Anterior cingulate cortex (tissue), 58 donors: ENCODE results near the gene BAIAP2L1.
"Not testable (repeated sequence)": the region's sequence is repeated elsewhere in the genome, so short reads cannot be mapped to it uniquely, and the experiment has no call there.

ENCODE experiments used
- DNase-seq, 58 donors: peaks; one replicate each; lab custom pipeline; 2025; lab: John Stamatoyannopoulos, UW

The BAIAP2L1 gene, protein sequence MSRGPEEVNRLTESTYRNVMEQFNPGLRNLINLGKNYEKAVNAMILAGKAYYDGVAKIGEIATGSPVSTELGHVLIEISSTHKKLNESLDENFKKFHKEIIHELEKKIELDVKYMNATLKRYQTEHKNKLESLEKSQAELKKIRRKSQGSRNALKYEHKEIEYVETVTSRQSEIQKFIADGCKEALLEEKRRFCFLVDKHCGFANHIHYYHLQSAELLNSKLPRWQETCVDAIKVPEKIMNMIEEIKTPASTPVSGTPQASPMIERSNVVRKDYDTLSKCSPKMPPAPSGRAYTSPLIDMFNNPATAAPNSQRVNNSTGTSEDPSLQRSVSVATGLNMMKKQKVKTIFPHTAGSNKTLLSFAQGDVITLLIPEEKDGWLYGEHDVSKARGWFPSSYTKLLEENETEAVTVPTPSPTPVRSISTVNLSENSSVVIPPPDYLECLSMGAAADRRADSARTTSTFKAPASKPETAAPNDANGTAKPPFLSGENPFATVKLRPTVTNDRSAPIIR

GRCh38 chr7:98400542-98401340 is at the start of gene BAIAP2L1:
Gene BAIAP2L1 (minus strand): TSS chr7:98401090. CDS start chr7:98400852, 238 bp downstream.
- DNase-seq = peak in 11 of 58 donors; percentile 0 to 32 (median 12)

- DNase-seq = no peak
Observed at GRCh38 chr7:98448766-98449165, 47.9 kb upstream of the BAIAP2L1 start.

DNA sequence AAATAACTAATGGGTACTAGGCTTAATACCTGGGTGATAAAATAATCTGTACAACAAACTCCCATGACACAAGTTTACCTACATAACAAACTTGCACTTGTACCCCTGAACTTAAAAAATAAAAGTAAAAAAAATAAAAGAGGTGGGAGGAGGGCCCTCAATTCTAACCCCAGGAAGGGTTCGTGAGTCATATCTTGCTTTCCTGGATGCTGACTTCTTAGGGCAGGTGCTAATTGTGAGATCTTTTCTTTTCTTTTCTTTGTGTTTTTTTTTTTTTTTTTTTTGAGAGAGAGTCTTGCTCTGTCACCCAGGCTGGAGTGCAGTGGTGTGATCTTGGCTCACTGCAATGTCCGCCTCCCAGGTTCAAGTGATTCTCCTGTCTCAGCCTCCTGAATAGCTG is 40.1 kb upstream of the BAIAP2L1 start:
- not testable (repeated sequence) for DNase-seq

GRCh38 chr7:98439484-98439883 is 38.6 kb upstream of the BAIAP2L1 start:
- no peak for DNase-seq

DNA sequence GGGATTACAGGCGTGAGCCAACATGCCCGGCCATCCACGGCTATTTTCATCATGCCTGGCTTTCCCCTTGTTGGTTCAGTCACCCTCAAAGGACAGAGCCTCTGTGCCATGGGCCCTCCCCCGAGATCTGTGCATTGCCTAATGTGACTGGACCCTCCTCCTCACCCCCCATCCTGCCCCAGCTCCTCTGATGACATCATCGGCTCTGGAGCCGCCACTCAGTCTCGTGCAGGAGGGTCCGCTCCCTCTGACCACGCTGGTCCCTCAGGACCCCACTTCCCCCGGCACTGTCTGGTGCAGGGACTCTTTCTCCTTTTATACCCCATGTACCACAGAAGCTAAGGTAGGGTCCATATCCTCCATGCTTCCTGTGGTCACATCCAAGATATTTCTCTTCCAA is 33.2 kb upstream of the BAIAP2L1 start:
- DNase-seq = no peak

DNA sequence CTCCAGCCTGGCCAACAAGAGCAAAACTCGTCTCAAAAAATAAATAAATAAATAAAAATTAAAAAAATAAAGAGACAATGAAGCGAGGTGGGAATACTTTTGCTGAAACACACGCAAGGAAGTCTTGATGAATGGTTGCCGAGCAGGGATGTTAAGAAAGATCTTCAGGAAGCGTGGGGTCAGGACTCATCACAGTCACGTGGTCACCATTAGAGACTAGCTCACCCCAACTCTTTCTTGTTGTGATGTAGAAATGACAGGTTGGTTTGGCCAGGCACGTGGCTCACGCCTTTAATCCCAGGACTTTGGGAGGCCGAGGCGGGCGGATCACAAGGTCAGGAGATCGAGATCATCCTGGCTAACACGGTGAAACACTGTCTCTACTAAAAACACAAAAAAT is 28.9 kb upstream of the BAIAP2L1 start:
- no peak for DNase-seq

DNA sequence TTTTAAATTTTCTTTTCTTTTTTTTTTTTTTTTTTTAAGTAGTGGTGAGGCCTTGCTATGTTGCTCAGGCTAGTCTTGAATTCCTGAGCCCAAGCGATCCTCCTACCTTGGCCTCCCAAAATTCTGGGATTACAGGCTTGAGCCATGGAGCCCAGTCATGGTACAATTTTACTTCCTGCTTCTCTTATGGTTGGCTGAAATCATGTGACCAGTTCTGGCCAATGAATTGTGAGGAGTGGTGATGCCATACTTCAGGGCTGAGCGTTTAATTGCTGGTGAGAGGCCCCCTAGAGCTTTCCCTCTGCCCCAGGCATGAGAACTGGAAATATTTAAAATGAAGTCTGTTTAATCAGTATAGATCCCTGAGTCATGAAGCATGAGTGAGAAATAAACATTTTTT is 22.2 kb upstream of the BAIAP2L1 start:
- DNase-seq = no peak

- peak in 16 of 58 donors; percentile 0 to 46 (median 6) for DNase-seq
Observed at GRCh38 chr7:98420966-98421612, 20.2 kb upstream of the BAIAP2L1 start.

- not testable (repeated sequence) for DNase-seq
Observed at GRCh38 chr7:98419988-98420387, 19.1 kb upstream of the BAIAP2L1 start.

DNA sequence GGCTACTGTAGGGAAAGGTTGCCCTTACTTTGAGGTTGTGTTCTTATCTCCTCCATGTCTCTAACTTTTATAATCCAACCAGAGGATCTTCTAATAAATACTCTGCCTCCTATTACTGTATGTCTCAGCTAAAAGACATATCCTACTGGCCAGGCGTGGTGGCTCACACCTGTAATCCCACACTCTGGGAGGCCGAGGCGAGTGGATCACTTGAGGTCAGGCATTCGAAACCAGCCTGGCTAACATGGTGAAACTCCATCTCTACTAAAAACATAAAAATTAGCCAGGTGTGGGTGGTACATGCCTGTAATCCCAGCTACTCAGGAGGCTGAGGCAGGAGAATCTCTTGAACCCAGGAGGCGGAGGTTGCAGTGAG is 18.4 kb upstream of the BAIAP2L1 start:
- not testable (repeated sequence) for DNase-seq

- DNase-seq = no peak
Observed at GRCh38 chr7:98418636-98419315, 17.9 kb upstream of the BAIAP2L1 start.

DNA sequence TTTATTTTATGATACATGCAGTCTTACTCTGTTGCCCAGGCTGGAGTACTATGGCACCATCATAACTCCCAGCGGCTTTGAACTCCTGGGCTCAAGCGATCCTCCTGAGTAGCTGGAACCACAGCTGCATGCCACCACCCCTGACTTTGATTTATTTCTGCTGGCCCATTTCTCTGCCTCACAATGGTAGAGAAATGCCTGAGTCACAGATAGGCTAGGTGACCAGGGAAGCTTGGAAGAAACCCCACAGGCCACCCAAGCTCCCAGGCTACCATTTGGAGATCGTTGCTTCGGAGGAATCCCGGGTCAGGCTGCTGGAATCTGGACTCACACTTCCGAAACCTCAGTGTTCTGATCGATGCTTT is 17.4 kb upstream of the BAIAP2L1 start:
- DNase-seq = no peak

DNA sequence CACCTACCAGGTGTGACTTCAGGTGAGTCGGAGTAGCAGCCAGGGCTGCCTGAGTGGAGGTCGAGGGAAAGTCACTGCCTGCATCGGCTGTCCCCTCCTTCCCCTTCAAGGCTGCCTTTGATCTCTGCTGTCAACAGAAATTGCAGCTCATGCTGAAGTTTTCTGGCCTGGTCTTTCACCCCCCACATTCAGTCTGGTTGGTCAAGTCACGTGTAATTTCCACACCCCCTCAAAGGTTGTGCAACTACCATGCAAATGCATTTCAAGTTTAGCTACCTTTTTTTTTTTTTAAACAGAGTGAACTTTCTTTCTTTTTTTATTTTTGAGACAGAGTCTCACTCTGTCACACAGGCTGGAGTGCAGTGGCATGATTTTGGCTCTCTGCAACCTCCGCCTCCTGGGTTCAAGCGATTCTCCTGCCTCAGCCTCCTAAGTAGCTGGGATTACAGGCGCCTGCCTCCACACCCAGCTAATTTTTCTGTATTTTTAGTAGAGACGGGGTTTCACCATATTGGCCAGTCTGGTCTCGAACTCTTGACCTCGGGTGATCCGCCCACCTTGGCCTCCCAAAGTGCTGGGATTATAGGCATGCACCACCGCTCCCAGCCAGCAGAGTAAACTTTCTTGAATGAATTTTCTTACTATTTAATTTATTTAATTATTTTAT is 16.8 kb upstream of the BAIAP2L1 start:
- not testable (repeated sequence) for DNase-seq

- no peak for DNase-seq
Observed at GRCh38 chr7:98414205-98414900, 13.5 kb upstream of the BAIAP2L1 start.

GRCh38 chr7:98413655-98414054 is 12.8 kb upstream of the BAIAP2L1 start:
- not testable (repeated sequence) for DNase-seq

- no peak for DNase-seq
Observed at GRCh38 chr7:98409843-98410242, 9.0 kb upstream of the BAIAP2L1 start.

- not testable (repeated sequence) for DNase-seq
Observed at GRCh38 chr7:98408146-98408545, 7.3 kb upstream of the BAIAP2L1 start.

- no peak for DNase-seq
Observed at GRCh38 chr7:98406827-98407226, 5.9 kb upstream of the BAIAP2L1 start.

- DNase-seq = no peak
Observed at GRCh38 chr7:98404840-98405239, 4.0 kb upstream of the BAIAP2L1 start.
